HepG2 (cell line): ENCODE measurements around the gene PMAIP1. TPM values are rescaled to one million over a fixed set of nuclear protein-coding genes. Genes with fewer than 3 reads are reported as not detected.

Source experiments
- ATAC-seq: fragments of 200-7000 bp; cut with Tn5 transposase; 3 replicates; pipeline ENCODE4 v1.9.1; 2020; ENCODE audit warnings: mild to moderate bottlenecking, moderate library complexity
- BruUV-seq: library from RNA; stranded (reverse); fragments of 400-500 nt; replicated peaks from 2 replicates; lab custom pipeline; 2021; lab: Mats Ljungman, UMichigan
- CTCF ChIA-PET: fragments of 300-600 bp; formaldehyde crosslinking; extraction: SDS; loops from one replicate; lab custom pipeline; 2021; ENCODE audit warnings: low total read pairs, inconsistent platforms, low intra/inter-chr PET ratio; lab: Yijun Ruan, JAX
- POLR2A ChIA-PET: fragments of 350-600 bp; sonication (Branson Sonifier 250); formaldehyde crosslinking; loops from one replicate; lab custom pipeline; 2020; ENCODE audit warnings: antibody characterized with exemption, inconsistent platforms; lab: Yijun Ruan, JAX
- DNase-seq: peaks from one replicate; pipeline ENCODE4 v3.0.0-alpha.2; 2015; ENCODE audit warnings: low spot score
- FAIRE-seq: peaks from 3 replicates; lab custom pipeline; 2011; peaks lifted over from hg19 to GRCh38; lab: Jason Lieb, UNC
- H2AFZ ChIP-seq: one replicate; pipeline ENCODE4 v1.6.1; 2011; ENCODE audit warnings: low read length, inconsistent platforms
- H3K27ac ChIP-seq: fragments of 300-600 bp; 3 replicates; pipeline ENCODE4 v1.8.0; 2011; ENCODE audit warnings: mixed run types, mild to moderate bottlenecking, mixed read lengths, low read length, inconsistent platforms; ENCODE audit not compliant: insufficient read depth; ENCODE audit errors: extremely low read length
- H3K27me3 ChIP-seq, 2 experiments: fragments of 200-600 bp in 1 of 2; 2 replicates in 1 of 2; 3 replicates in 1 of 2; pipeline versions ENCODE4 v1.6.0 to v1.8.0; 2011; ENCODE audit warnings: low read length in 2 of 2, mild to moderate bottlenecking in 2 of 2, moderate library complexity in 2 of 2, inconsistent platforms in 1 of 2; ENCODE audit not compliant: insufficient read depth in 2 of 2, control insufficient read depth in 1 of 2
- H3K36me3 ChIP-seq, 2 experiments: fragments of 200-600 bp in 1 of 2; replicated peaks in 1 of 2; 2 replicates in 1 of 2; 3 replicates in 1 of 2; pipeline versions ENCODE4 v1.5.1 to v1.8.0; 2011; ENCODE audit warnings: low read length in 2 of 2, inconsistent platforms in 1 of 2; ENCODE audit not compliant: insufficient read depth in 2 of 2, control insufficient read depth in 1 of 2
- H3K4me1 ChIP-seq: 2 replicates; pipeline ENCODE4 v1.5.1; 2012; ENCODE audit warnings: low read length, inconsistent platforms; ENCODE audit not compliant: insufficient read depth
- H3K4me2 ChIP-seq: 2 replicates; pipeline ENCODE4 v1.6.0; 2011; ENCODE audit warnings: low read depth, low read length, inconsistent platforms
- H3K4me3 ChIP-seq, 3 experiments: fragments of 200-600 bp in 1 of 3; sonication (generic), shearing (Covaris generic) in 1 of 3; replicated peaks in 1 of 3; 2 replicates each; pipeline ENCODE4 v1.5.1; 2011 to 2016; ENCODE audit warnings: low read length in 3 of 3, inconsistent platforms in 2 of 3, low read depth in 2 of 3, mild to moderate bottlenecking in 2 of 3, control low read depth in 1 of 3, mixed read lengths in 1 of 3; ENCODE audit not compliant: insufficient read depth in 1 of 3
- H3K79me2 ChIP-seq: one replicate; pipeline ENCODE4 v1.6.1; 2011; ENCODE audit warnings: low read length, inconsistent platforms; ENCODE audit not compliant: insufficient read depth
- H3K9ac ChIP-seq: 2 replicates; pipeline ENCODE4 v1.6.0; 2011; ENCODE audit warnings: mild to moderate bottlenecking, low read depth, low read length, inconsistent platforms; ENCODE audit not compliant: insufficient read depth
- H3K9me3 ChIP-seq: 2 replicates; pipeline ENCODE4 v1.5.1; 2012; ENCODE audit warnings: mild to moderate bottlenecking, low read length
- H4K20me1 ChIP-seq: 2 replicates; pipeline ENCODE4 v1.6.0; 2011; ENCODE audit warnings: inconsistent platforms, mild to moderate bottlenecking, low read length, moderate library complexity; ENCODE audit not compliant: insufficient read depth
- ATF7-NPFF ChIP-seq: sonication (generic); formaldehyde crosslinking; IDR thresholded peaks from 2 replicates; pipeline ENCODE4 v1.8.1; 2023; ENCODE audit warnings: mild to moderate bottlenecking, low read depth, missing genetic modification reagents, moderate library complexity
- ELF3 ChIP-seq: IDR thresholded peaks from 2 replicates; pipeline ENCODE4 v1.6.1; 2016; ENCODE audit warnings: missing genetic modification reagents, missing compliant biosample characterization
- FOSL2 ChIP-seq: sonication (generic); formaldehyde crosslinking; IDR thresholded peaks from 2 replicates; pipeline ENCODE4 v1.4.0; 2020; ENCODE audit warnings: missing genetic modification reagents
- FOXP4 ChIP-seq: sonication (generic); formaldehyde crosslinking; IDR thresholded peaks from 2 replicates; pipeline ENCODE4 v1.4.0; 2020; ENCODE audit warnings: missing genetic modification reagents
- HMGXB3 ChIP-seq: sonication (generic); formaldehyde crosslinking; IDR thresholded peaks from 2 replicates; pipeline ENCODE4 v1.4.0; 2020; ENCODE audit warnings: missing genetic modification reagents, borderline replicate concordance
- HOXA9 ChIP-seq: sonication (generic); formaldehyde crosslinking; IDR thresholded peaks from 2 replicates; pipeline ENCODE4 v1.8.1; 2022; ENCODE audit warnings: missing genetic modification reagents, mild to moderate bottlenecking, moderate library complexity, borderline replicate concordance
- KLF12 ChIP-seq: sonication (generic); formaldehyde crosslinking; IDR thresholded peaks from 2 replicates; pipeline ENCODE4 v1.4.0; 2020; ENCODE audit warnings: missing genetic modification reagents, borderline replicate concordance
- KLF6 ChIP-seq: IDR thresholded peaks from 2 replicates; pipeline ENCODE4 v1.8.0; 2016; ENCODE audit warnings: missing biosample characterization, missing genetic modification reagents
- MAFF ChIP-seq: IDR thresholded peaks from 2 replicates; pipeline ENCODE4 v1.6.1; 2011; ENCODE audit warnings: low read depth, low read length, improper control_type of control experiment
- MED13 ChIP-seq: sonication (generic); formaldehyde crosslinking; IDR thresholded peaks from 2 replicates; pipeline ENCODE4 v1.5.0; 2020; ENCODE audit warnings: missing genetic modification reagents
- SNAI1 ChIP-seq: sonication (generic); formaldehyde crosslinking; IDR thresholded peaks from 2 replicates; pipeline ENCODE4 v1.5.0; 2020; ENCODE audit warnings: mild to moderate bottlenecking, missing genetic modification reagents, borderline replicate concordance
- SSRP1 ChIP-seq: IDR thresholded peaks from 2 replicates; pipeline ENCODE4 v1.6.1; 2016; ENCODE audit warnings: control low read depth
- THAP8 ChIP-seq: sonication (generic); formaldehyde crosslinking; IDR thresholded peaks from 2 replicates; pipeline ENCODE4 v1.5.1; 2020; ENCODE audit warnings: missing genetic modification reagents, mild to moderate bottlenecking, borderline replicate concordance
- ZNF44 ChIP-seq: sonication (generic); formaldehyde crosslinking; IDR thresholded peaks from 2 replicates; pipeline ENCODE4 v1.5.1; 2020; ENCODE audit warnings: mild to moderate bottlenecking, missing genetic modification reagents
- WGBS: methylation state at CpG from one replicate; pipeline ENCODE4 v1.1.6; 2017; ENCODE audit warnings: low lambda C conversion rate; 5-methylcytosine and 5-hydroxymethylcytosine counted together
- in situ Hi-C: cut with HindIII; loops from 2 replicates; pipeline ENCODE4 v1.10.0; 2017; ENCODE audit warnings: low pct_unique_long_range_greater_than_20kb; ENCODE audit not compliant: extremely low pct_ligation_motif_present
- intact Hi-C: fragments of 100-400 bp; cut with micrococcal nuclease; formaldehyde crosslinking; loops from one replicate; pipeline ENCODE4 v1.10.0; 2022; ENCODE audit not compliant: unreplicated experiment
- polyA plus RNA-seq, 8 experiments: library from polyadenylated mRNA; depleted of rRNA in 3 of 8; stranded (reverse) in 7 of 8; unstranded in 1 of 8; fragments of >200 nt; fragmentation: Illumina TruSeq in 4 of 8; extraction: Trizol in 4 of 8; gene quantifications; 2 replicates each; pipeline versions ENCODE4 v1.2.1 to v1.2.3, GENCODE V29; 2011 to 2016; ENCODE audit warnings: low read depth in 4 of 8, missing spikeins in 1 of 8, mixed read lengths in 1 of 8; ENCODE audit not compliant: insufficient read depth in 1 of 8
- total RNA-seq, 5 experiments: library from RNA; depleted of rRNA; stranded (reverse); fragments of >200 nt; fragmentation: Illumina TruSeq; extraction: Trizol; gene quantifications; 2 replicates each; pipeline ENCODE4 v1.2.3, GENCODE V29; 2016; ENCODE audit warnings: low read depth in 1 of 5

Gene PMAIP1
- total and polyA plus RNA-seq, 2 of the 13 experiments (the other 11 are each of a cell fraction or from before 2014, with no cell fraction given) = 1.5 to 1.7 TPM

GRCh38 chr18:59878644-59879043, 21.2 kb upstream of the PMAIP1 start (continued):
- TF ChIP-seq HMGXB3 (CRISPR knock-in tag) = no peak
- no peak for TF ChIP-seq ZNF44 (CRISPR knock-in tag)
- TF ChIP-seq SNAI1 (CRISPR knock-in tag) = no peak

GRCh38 chr18:59881728-59882656, 17.8 kb upstream of the PMAIP1 start:
- FAIRE-seq (peak; percentile 57), ATAC-seq (peak; percentile 95), DNase-seq (peak; percentile 64)
- Histone ChIP-seq H3K27me3 (no peaks in the 10 kb centered on the region), H3K27ac (peak overlapping the region; percentile 39), H3K4me2 (peak overlapping the region; percentile 55), H3K4me3 (peak overlapping the region in 2 of 3 experiments; percentile 9 to 24; a peak in 3 of 6 replicates), H3K9me3 (no peaks in the 10 kb centered on the region), H3K9ac (0 out of 2 replicates have a peak overlapping the region, but pooled peaks have one; percentile 3), H4K20me1 (no peaks in the 10 kb centered on the region), H3K4me1 (peaks cover 21% of the 10 kb centered on the region), H3K36me3 (no peaks in the 10 kb centered on the region), H2AFZ (no peak overlapping the region), H3K79me2 (no peaks in the 10 kb centered on the region)
- intact Hi-C loops = no loop called here
- in situ Hi-C loops = no loop called here
- ChIA-PET CTCF (no interaction called here), POLR2A (interaction anchor here (1.2 kb wide), 1 partner anchor 18 kb away, joined by 9 read pairs; the partner anchor contains the start of gene PMAIP1)
- BruUV-seq = no TSS peak
- 0% methylated on average over 11 of the region's 11 CpGs for WGBS
- TF ChIP-seq MAFF = no peak
- no peak for TF ChIP-seq MED13 (CRISPR knock-in tag)
- TF ChIP-seq FOXP4 = peak; percentile 76
- TF ChIP-seq THAP8 (CRISPR knock-in tag) = no peak
- no peak for TF ChIP-seq ATF7-NPFF (CRISPR knock-in tag)
- TF ChIP-seq ELF3 (CRISPR knock-in tag) = peak; percentile 92
- no peak for TF ChIP-seq HOXA9 (CRISPR knock-in tag)
- no peak for TF ChIP-seq KLF6 (CRISPR knock-in tag)
- TF ChIP-seq FOSL2 (CRISPR knock-in tag) = no peak; the same call in 1 of the 2 replicates
- TF ChIP-seq KLF12 (CRISPR knock-in tag) = no peak
- TF ChIP-seq SSRP1 = no peak
